B cell (primary cell): ENCODE measurements around the gene UBD. TPM values are rescaled to one million over a fixed set of nuclear protein-coding genes. Genes with fewer than 3 reads are reported as not detected.

Source experiments
- ATAC-seq: fragments of 200-7000 bp; cut with Tn5 transposase; one replicate; pipeline ENCODE4 v1.10.0; 2021; ENCODE audit warnings: low read depth, mild to moderate bottlenecking, moderate number of reproducible peaks, moderate library complexity
- CTCF ChIA-PET: fragments of 350-600 bp; sonication (Branson Sonifier 250); formaldehyde crosslinking; loops from one replicate; lab custom pipeline; 2021; ENCODE audit warnings: antibody characterized with exemption, inconsistent platforms; lab: Charles Lee
- POLR2A ChIA-PET: fragments of 350-600 bp; sonication (Branson Sonifier 250); formaldehyde crosslinking; loops from one replicate; lab custom pipeline; 2021; ENCODE audit warnings: antibody characterized with exemption; lab: Charles Lee
- DNase-seq: peaks from one replicate; pipeline ENCODE4 v3.0.0; 2013
- H2AFZ ChIP-seq: 2 replicates; pipeline ENCODE4 v1.6.1; 2012; ENCODE audit warnings: mild to moderate bottlenecking, low read depth, low read length; ENCODE audit not compliant: insufficient read depth, poor library complexity, severe bottlenecking
- H3K27ac ChIP-seq, 2 donors: 1 replicate in 1 of 2; 2 replicates in 1 of 2; pipeline ENCODE4 v1.5.1; 2012 to 2013; ENCODE audit warnings: low read length in 2 of 2, mild to moderate bottlenecking in 2 of 2, moderate library complexity in 1 of 2
- H3K27me3 ChIP-seq, 4 experiments: fragments of 200-600 bp in 1 of 4; sonication (generic) in 1 of 4; replicated peaks in 1 of 4; 1 replicate in 2 of 4; 2 replicates in 2 of 4; pipeline versions ENCODE4 v1.6.1 to v1.7.0; 2013 to 2016; ENCODE audit warnings: low read length in 3 of 4, mild to moderate bottlenecking in 2 of 4, mixed read lengths in 1 of 4, moderate library complexity in 1 of 4; ENCODE audit not compliant: insufficient read depth in 4 of 4, control insufficient read depth in 3 of 4; ENCODE audit errors: control extremely low read depth in 1 of 4
- H3K36me3 ChIP-seq, 2 experiments: replicated peaks in 1 of 2; 1 replicate in 1 of 2; 2 replicates in 1 of 2; pipeline versions ENCODE4 v1.6.1 to v1.7.1; 2013; ENCODE audit warnings: low read length in 1 of 2; ENCODE audit not compliant: insufficient read depth in 2 of 2, control insufficient read depth in 1 of 2; ENCODE audit errors: control extremely low read depth in 1 of 2, extremely low read depth in 1 of 2
- H3K4me1 ChIP-seq, 2 donors: fragments of 200-600 bp in 1 of 2; sonication (generic) in 1 of 2; 1 replicate in 1 of 2; 2 replicates in 1 of 2; pipeline versions ENCODE4 v1.5.1 to v1.6.1; 2013 to 2017; ENCODE audit warnings: low read length in 2 of 2; ENCODE audit not compliant: control insufficient read depth in 2 of 2, insufficient read depth in 2 of 2
- H3K4me2 ChIP-seq: replicated peaks from 2 replicates; pipeline ENCODE3; 2012; ENCODE audit warnings: mild to moderate bottlenecking, low read depth, low read length; ENCODE audit not compliant: poor library complexity, severe bottlenecking
- H3K4me3 ChIP-seq, 5 experiments: fragments of 200-600 bp in 1 of 5; sonication (generic) in 1 of 5; 1 replicate in 3 of 5; 2 replicates in 2 of 5; pipeline versions ENCODE4 v1.5.1 to v1.7.0; 2011 to 2016; ENCODE audit warnings: low read length in 4 of 5, mild to moderate bottlenecking in 4 of 5, low read depth in 2 of 5, control low read depth in 1 of 5, moderate library complexity in 1 of 5; ENCODE audit not compliant: insufficient read depth in 1 of 5; ENCODE audit errors: control extremely low read depth in 1 of 5, extremely low read depth in 1 of 5
- H3K79me2 ChIP-seq: fragments of 200-600 bp; sonication (generic); one replicate; pipeline ENCODE4 v1.6.0; 2016; ENCODE audit warnings: low read length; ENCODE audit not compliant: control insufficient read depth, insufficient read depth
- H3K9ac ChIP-seq: fragments of 200-600 bp; sonication (generic); 2 replicates; pipeline ENCODE4 v1.6.1; 2017; ENCODE audit warnings: mild to moderate bottlenecking, low read length, moderate library complexity
- H3K9me3 ChIP-seq, 3 donors: one replicate each; pipeline versions ENCODE4 v1.6.1 to v1.7.1; 2013; ENCODE audit warnings: low read length in 2 of 3; ENCODE audit not compliant: control insufficient read depth in 2 of 3, insufficient read depth in 1 of 3; ENCODE audit errors: control extremely low read depth in 1 of 3
- H4K20me1 ChIP-seq: 2 replicates; pipeline ENCODE4 v1.6.0; 2012; ENCODE audit warnings: mild to moderate bottlenecking, low read length; ENCODE audit not compliant: insufficient read depth, control insufficient read depth, poor library complexity, severe bottlenecking
- H3K27ac Mint-ChIP-seq: one replicate; pipeline ENCODE4 v1.8.0; 2021; ENCODE audit warnings: mixed read lengths
- H3K27me3 Mint-ChIP-seq: one replicate; pipeline ENCODE4 v1.8.0; 2021; ENCODE audit warnings: mixed read lengths
- H3K4me1 Mint-ChIP-seq: one replicate; pipeline ENCODE4 v1.8.0; 2021; ENCODE audit warnings: mixed read lengths
- H3K4me3 Mint-ChIP-seq: one replicate; pipeline ENCODE4 v1.8.0; 2021; ENCODE audit warnings: mixed read lengths
- H3K9me3 Mint-ChIP-seq: one replicate; pipeline ENCODE4 v1.8.0; 2022; ENCODE audit warnings: mixed read lengths; ENCODE audit not compliant: insufficient read depth
- CTCF ChIP-seq: fragments of 200-600 bp; IDR thresholded peaks from one replicate; pipeline ENCODE4 v1.8.0; 2022; ENCODE audit warnings: antibody characterized with exemption, mild to moderate bottlenecking
- EZH2 ChIP-seq: IDR thresholded peaks from 2 replicates; pipeline ENCODE4 v1.6.1; 2012; ENCODE audit warnings: borderline replicate concordance, low read depth, mild to moderate bottlenecking, moderate library complexity, low read length; ENCODE audit not compliant: insufficient read depth, poor library complexity, severe bottlenecking
- WGBS: methylation state at CpG from one replicate; pipeline ENCODE4 v1.1.5; 2013; ENCODE audit warnings: missing lambda C conversion rate; ENCODE audit not compliant: insufficient coverage; 5-methylcytosine and 5-hydroxymethylcytosine counted together
- intact Hi-C: fragments of 100-400 bp; cut with micrococcal nuclease; formaldehyde crosslinking; loops from one replicate; pipeline ENCODE4 v1.10.0; 2022
- polyA plus RNA-seq: library from polyadenylated mRNA; depleted of rRNA; stranded (reverse); fragments of >200 nt; gene quantifications from 2 replicates; pipeline ENCODE4 v1.2.3, GENCODE V29; 2012
- total RNA-seq, 2 donors: library from RNA; stranded (reverse); fragments of 120-200 nt in 1 of 2; gene quantifications; 1 replicate in 1 of 2; 2 replicates in 1 of 2; pipeline versions ENCODE4 v1.2.3 to v1.2.4, GENCODE V29; 2013 to 2022

UBD gene
- total and polyA plus RNA-seq, 2 donors (not counting 1 experiment from before 2014, with no cell fraction given), result not detected

GRCh38 chr6:29552512-29553051 lies 7.0 kb downstream of the UBD start:
- Histone ChIP-seq H3K9me3 (peaks cover 0 to 7% (median 0%) of the 10 kb centered on the region in 3 donors), H3K27ac (no peak overlapping the region), H4K20me1 (no peaks in the 10 kb centered on the region), H3K27me3 (peaks cover 0 to 36% (median 22%) of the 10 kb centered on the region in 4 experiments), H3K9ac (peak overlapping the region; percentile 67), H3K4me3 (peak overlapping the region; percentile 22 to 60 (median 48)), H2AFZ (peak overlapping the region; percentile 79), H3K36me3 (no peaks in the 10 kb centered on the region), H3K79me2 (no peaks in the 10 kb centered on the region), H3K4me1 (peaks cover 15 to 20% of the 10 kb centered on the region in 2 donors), H3K4me2 (peak overlapping the region; percentile 93)
- ChIA-PET POLR2A (interaction anchor here (0.5 kb wide), 1 partner anchor 657 kb away, joined by 6 read pairs; no protein-coding TSS in a partner anchor), CTCF (no interaction called here)
- WGBS, result no CpG with 5 or more reads among the region's 5 CpGs
- TF ChIP-seq CTCF, result no peak
- TF ChIP-seq EZH2, result no peak
- Mint-ChIP-seq H3K4me1 (peaks cover 17% of the 10 kb centered on the region), H3K4me3 (peak overlapping the region; percentile 95), H3K27me3 (peaks cover 36% of the 10 kb centered on the region), H3K27ac (no peak overlapping the region), H3K9me3 (no peaks in the 10 kb centered on the region)
- intact Hi-C loops, result loop anchor here (5.0 kb wide), 1 partner anchor 75 kb away; no protein-coding TSS in a partner anchor
- DNase-seq (peak; percentile 87), ATAC-seq (peak; percentile 84)

GRCh38 chr6:29547573-29547972 lies 12.0 kb downstream of the UBD start:
- CTCF ChIA-PET, result no interaction called here
- POLR2A ChIA-PET, result no interaction called here

More at GRCh38 chr6:29547573-29547972, 12.0 kb downstream of the UBD start:
- WGBS, result 70% methylated on average over 2 of the region's 3 CpGs
- H3K27me3 ChIP-seq, result peaks cover 0 to 10% (median 3%) of the 10 kb centered on the region in 4 experiments
- H3K4me2 ChIP-seq, result no peak overlapping the region
- H3K4me1 ChIP-seq, result peaks cover 0 to under 1% of the 10 kb centered on the region in 2 donors
- no peaks in the 10 kb centered on the region for H3K79me2 ChIP-seq
- intact Hi-C loops, result no loop called here
- no peaks in the 10 kb centered on the region for H4K20me1 ChIP-seq
- no peak overlapping the region for H2AFZ ChIP-seq
- no peak overlapping the region for H3K27ac Mint-ChIP-seq
- no peak overlapping the region for H3K4me3 Mint-ChIP-seq
- H3K4me1 Mint-ChIP-seq, result peaks cover under 1% of the 10 kb centered on the region
- no peaks in the 10 kb centered on the region for H3K36me3 ChIP-seq
- H3K9me3 Mint-ChIP-seq, result no peaks in the 10 kb centered on the region
- no peak overlapping the region for H3K9ac ChIP-seq
- H3K27me3 Mint-ChIP-seq, result peaks cover 32% of the 10 kb centered on the region
- TF ChIP-seq EZH2 (no peak), CTCF (no peak)
- ATAC-seq (no peak), DNase-seq (no peak)
- no peaks in the 10 kb centered on the region for H3K9me3 ChIP-seq
- no peak overlapping the region for H3K27ac ChIP-seq
- no peak overlapping the region for H3K4me3 ChIP-seq
